ENCODE measurements around the gene SREBF2.
A peak's percentile ranks its signal among the peaks of the same experiment; 100 is the strongest.

Gene SREBF2

DNA sequence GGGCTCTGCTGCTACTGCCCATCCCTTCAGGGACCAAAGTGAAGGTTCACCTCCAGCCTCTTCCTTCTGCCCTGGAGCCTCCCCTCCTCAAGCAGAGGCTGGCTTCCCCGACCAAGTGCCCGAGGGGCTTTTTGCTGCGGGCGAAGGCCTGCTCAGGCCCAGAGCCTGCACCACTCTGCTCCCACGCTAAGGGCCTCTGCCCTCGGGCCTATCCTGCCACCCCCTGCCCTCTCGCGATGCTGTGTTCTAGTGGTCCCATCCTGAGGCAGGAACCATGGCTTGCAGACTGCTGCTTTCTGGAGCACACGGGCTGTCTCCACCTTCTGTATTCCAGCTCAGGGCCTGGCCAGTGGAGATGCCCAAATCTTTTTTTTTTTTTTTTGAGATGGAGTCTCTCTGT is 102.6 kb downstream of the SREBF2 start:
- Histone ChIP-seq H3K9me3 (ENCODE audit: low read depth, low read length) (no peaks in the 10 kb centered on the region), H3K36me3 (ENCODE audit: insufficient read depth, low read length) (peaks cover 13% of the 10 kb centered on the region), H3K27ac (no peak overlapping the region), H3K9ac (ENCODE audit: insufficient read length) (no peak overlapping the region), H3K4me3 (no peak overlapping the region)
- no peak for DNase-seq (ENCODE audit: low read depth, low spot score)
- TF ChIP-seq POLR2AphosphoS5 (IDR thresholded peaks at IDR 0.05; ENCODE audit: borderline replicate concordance, low read depth, low read length) (no peak), FOXP2 (optimal IDR thresholded peaks at IDR 0.05; ENCODE audit: control extremely low read depth, extremely low read length, insufficient read depth) (no peak)

DNA sequence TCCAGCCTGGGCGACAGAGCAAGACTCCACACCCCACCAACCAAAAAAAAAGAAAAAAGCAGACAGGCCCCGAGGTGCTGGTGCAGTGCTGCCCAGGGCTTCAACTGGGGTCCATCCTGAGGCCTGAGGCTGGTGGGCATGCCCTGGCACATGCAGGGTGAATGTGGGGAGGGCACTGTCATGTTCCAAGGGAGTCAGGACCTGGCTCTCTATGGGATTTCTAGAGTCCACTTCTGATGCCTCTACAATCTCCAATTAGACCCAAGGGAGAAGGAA is 103.9 kb downstream of the SREBF2 start:
- H3K27ac ChIP-seq, result no peak overlapping the region
- no peak for DNase-seq (ENCODE audit: low read depth, low spot score)
- no peaks in the 10 kb centered on the region for H3K9me3 ChIP-seq (ENCODE audit: low read depth, low read length)
- H3K9ac ChIP-seq (ENCODE audit: insufficient read length), result no peak overlapping the region
- peaks cover 26% of the 10 kb centered on the region for H3K36me3 ChIP-seq (ENCODE audit: insufficient read depth, low read length)
- no peak overlapping the region for H3K4me3 ChIP-seq
- TF ChIP-seq POLR2AphosphoS5 (IDR thresholded peaks at IDR 0.05; ENCODE audit: borderline replicate concordance, low read depth, low read length), result no peak
- TF ChIP-seq FOXP2 (optimal IDR thresholded peaks at IDR 0.05; ENCODE audit: control extremely low read depth, extremely low read length, insufficient read depth), result no peak
- TF ChIP-seq EZH2 (IDR thresholded peaks at IDR 0.05), result no peak

DNA sequence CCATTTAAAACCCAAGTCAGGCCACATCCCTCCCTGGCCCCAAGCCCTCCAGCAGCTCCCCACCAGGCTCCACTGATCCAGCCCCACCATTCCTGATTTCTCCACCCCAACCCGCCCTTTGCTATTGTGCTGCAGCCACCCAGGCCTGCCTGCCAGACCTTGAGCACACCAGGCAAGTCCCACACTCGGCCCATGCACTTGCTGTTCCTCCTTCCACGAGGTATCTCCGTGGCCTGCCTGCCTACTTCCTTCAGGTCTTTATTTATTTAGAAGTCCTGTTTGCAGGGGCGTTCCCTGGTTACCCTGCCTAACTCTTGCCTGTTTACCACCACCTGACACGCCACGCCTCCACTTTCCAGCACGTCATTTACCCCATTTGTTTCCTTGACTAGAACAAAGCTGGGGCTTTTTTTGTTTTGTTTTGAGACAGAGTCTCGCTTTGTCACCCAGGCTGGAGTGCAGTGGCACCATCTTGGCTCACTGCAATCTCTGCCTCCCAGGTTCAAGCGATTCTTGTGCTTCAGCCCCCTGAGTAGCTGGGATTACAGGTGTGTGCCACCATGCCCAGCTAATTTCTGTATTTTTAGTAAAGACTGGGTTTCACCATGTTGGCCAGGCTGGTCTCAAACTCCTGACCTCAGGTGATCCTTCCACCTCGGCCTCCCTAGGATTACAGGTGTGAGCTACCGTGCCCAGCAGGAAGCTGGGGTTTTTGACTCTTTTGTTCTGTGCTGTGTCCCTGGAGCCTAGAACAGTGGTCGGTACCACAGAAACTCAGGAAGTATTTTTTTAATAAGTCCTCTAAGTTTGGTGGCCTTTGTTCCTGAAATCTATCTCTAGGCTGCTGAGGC is 107.3 kb downstream of the SREBF2 start:
- Histone ChIP-seq H3K4me3 (no peak overlapping the region), H3K27ac (no peak overlapping the region; the same call in 1 of the 2 replicates), H3K9me3 (ENCODE audit: low read depth, low read length) (no peaks in the 10 kb centered on the region), H3K9ac (ENCODE audit: insufficient read length) (no peak overlapping the region), H3K36me3 (ENCODE audit: insufficient read depth, low read length) (peaks cover 55% of the 10 kb centered on the region)
- TF ChIP-seq POLR2AphosphoS5 (IDR thresholded peaks at IDR 0.05; ENCODE audit: borderline replicate concordance, low read depth, low read length) (no peak), EZH2 (IDR thresholded peaks at IDR 0.05) (no peak), FOXP2 (optimal IDR thresholded peaks at IDR 0.05; ENCODE audit: control extremely low read depth, extremely low read length, insufficient read depth) (no peak)
- DNase-seq (ENCODE audit: low read depth, low spot score), result no peak

DNA sequence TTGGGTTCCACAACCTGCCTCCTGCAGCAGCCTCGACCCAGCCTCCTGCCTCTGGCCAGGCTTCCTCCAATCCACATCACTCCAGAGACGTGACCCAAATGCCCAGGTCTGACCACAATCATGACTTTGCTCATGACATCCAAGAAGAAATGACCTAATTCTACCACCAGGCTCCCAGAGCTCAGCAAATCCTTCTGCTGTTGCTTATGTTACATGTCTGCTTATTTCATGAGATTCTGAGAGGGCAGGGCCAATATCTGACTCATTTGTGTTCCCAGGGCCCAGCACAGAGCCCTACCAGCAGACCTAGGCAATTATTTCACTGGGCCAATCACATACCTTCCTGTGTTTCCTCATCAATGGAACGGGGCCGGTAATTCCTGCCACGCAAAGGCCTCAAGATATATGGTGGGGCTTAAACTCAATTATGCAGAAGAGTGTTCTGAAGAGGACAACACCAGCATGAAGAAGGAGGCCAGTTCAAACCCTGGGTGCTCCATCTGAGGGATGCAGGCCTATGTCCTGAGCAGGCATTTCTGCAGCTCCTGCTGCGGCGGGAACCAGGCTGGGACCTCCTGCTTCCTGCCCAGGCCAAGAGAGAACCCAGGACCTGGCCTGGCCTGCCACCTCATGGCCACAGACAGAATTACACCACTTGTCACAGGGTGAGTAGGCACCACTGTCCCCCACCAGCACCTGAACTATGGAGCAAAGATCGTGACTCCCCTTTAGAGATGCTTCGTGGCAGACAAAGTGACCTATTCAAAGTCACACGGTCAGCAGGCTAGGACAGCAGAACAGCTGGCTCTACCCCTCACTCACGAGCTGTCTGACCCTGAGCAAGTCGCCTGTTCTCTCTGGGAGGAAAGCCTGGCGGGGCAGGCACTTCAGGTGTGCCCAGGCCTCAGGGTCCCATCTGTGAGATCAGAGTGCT is 108.2 kb downstream of the SREBF2 start:
- no peak for TF ChIP-seq FOXP2 (optimal IDR thresholded peaks at IDR 0.05; ENCODE audit: control extremely low read depth, extremely low read length, insufficient read depth)
- TF ChIP-seq EZH2 (IDR thresholded peaks at IDR 0.05), result no peak
- TF ChIP-seq POLR2AphosphoS5 (IDR thresholded peaks at IDR 0.05; ENCODE audit: borderline replicate concordance, low read depth, low read length), result no peak
- DNase-seq (ENCODE audit: low read depth, low spot score), result no peak
- H3K36me3 ChIP-seq (ENCODE audit: insufficient read depth, low read length), result peaks cover 55% of the 10 kb centered on the region
- no peak overlapping the region for H3K27ac ChIP-seq
- no peaks in the 10 kb centered on the region for H3K9me3 ChIP-seq (ENCODE audit: low read depth, low read length)
- H3K9ac ChIP-seq (ENCODE audit: insufficient read length), result no peak overlapping the region
- H3K4me3 ChIP-seq, result no peak overlapping the region

DNA sequence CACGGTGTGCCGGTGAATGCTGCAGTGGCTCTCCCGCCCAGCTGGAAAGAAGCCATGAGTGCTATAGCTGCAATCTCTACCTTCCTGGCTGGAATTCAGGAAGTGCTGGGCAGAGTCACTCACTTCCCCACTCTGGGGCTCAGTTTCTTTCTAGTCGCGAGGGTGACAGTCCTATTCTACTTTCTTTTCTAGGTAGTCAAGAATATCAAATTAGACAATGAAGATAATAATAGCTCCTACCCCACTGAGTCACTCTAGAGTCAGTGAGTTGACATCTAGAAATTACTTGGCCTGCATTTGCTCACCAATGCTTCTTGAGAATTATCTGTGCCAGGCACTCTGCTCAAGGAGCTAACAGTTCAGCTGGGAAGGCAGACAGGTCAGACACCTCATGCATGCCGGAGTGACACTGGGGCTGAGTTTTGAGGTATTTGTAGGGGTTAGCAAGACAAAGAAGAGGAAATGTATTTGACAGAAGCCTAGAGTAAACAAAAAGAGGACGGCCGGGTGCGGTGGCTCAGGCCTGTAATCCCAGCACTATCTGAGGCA is 110.8 kb downstream of the SREBF2 start:
- Histone ChIP-seq H3K9ac (ENCODE audit: insufficient read length) (no peak overlapping the region), H3K36me3 (ENCODE audit: insufficient read depth, low read length) (peaks cover 51% of the 10 kb centered on the region), H3K4me3 (no peak overlapping the region), H3K27ac (no peak overlapping the region), H3K9me3 (ENCODE audit: low read depth, low read length) (no peaks in the 10 kb centered on the region)
- DNase-seq (ENCODE audit: low read depth, low spot score), result no peak
- TF ChIP-seq EZH2 (IDR thresholded peaks at IDR 0.05) (no peak), POLR2AphosphoS5 (IDR thresholded peaks at IDR 0.05; ENCODE audit: borderline replicate concordance, low read depth, low read length) (no peak), FOXP2 (optimal IDR thresholded peaks at IDR 0.05; ENCODE audit: control extremely low read depth, extremely low read length, insufficient read depth) (no peak)

DNA sequence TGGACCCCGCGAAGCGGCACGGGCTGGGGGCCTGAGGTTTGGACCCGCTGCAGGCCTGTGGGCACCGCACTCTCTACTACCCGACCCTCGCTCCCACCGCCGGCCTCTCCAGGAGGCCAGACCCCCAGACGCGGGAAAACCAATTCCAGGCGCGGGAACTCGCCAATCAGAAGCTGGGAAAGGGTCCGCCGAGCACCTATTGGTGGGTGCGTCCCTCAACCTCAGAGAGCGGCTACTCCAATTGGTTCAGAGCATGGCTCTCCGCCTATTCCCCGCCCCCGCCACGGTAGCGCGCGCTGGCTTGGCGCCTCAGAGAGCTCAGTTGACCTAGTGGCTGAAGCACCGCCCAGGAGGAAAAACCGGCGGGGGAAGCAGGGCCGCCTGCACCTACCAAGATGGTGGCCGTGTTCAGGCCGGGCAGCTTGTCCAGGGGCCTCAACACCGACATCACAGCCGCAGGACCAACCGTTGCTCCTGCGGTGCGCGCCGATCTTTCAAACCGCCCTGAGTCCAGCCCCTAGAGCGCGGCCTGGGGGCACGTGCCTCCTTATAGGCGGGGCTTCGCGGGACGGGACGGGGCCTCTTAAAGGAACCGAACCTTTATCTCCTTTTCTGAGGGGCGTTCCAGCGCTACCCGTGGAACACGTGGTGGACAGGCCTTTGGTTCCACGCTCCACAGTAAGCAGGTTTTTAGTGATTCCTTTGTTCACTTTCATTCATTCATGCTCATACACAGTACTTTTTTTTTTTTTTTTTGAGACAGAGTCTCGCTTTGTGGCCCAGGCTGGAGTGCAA is 113.9 kb downstream of the SREBF2 start, which contains the start of gene CENPM:
Gene CENPM, minus strand, starts transcription at position 524 of the 795 bp plus-strand sequence. Its CDS starts 76 bp downstream, at position 448.
- peak within 1 kb of the TSS; percentile 78 for H3K27ac ChIP-seq
- peak within 1 kb of the TSS; percentile 92 for H3K4me3 ChIP-seq
- peak; percentile 68 for DNase-seq (ENCODE audit: low read depth, low spot score)

DNA sequence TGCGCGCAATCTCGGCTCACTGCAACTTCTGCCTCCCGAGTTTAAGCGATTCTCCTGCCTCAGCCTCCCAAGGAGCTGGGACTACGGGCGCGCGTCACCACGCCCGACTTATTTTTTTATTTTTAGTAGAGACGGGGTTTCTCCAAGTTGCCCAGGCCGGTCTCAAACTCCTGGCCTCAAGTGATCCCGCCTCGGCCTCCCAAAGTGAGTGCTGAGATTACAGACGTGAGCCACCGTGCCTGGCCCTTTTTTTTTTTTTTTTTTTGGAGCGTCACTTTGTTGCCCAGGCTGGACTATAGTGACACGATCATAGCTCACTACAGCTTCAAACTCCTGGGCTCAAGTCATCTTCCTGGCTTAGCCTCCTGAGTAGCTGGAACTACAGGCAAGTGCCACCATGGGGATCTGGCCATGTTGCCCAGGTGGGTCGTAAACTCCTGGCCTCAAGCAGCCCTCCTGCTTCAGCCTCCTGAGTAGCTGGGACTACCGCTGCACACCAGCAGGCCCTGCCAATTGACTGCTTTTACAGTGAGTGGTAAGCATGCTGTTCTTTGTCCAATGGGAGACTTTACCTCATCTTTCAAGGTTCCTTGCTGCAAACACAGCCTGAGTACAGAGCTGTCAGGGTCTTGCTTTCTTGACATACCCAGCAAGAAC is 114.6 kb downstream of the SREBF2 start:
- no peak for DNase-seq (ENCODE audit: low read depth, low spot score)
- Histone ChIP-seq H3K9ac (ENCODE audit: insufficient read length) (peak overlapping the region; percentile 90), H3K36me3 (ENCODE audit: insufficient read depth, low read length) (peaks cover 25% of the 10 kb centered on the region), H3K27ac (peak overlapping the region; percentile 78; the same call in 1 of the 2 replicates), H3K9me3 (ENCODE audit: low read depth, low read length) (no peaks in the 10 kb centered on the region), H3K4me3 (peak overlapping the region; percentile 92)
- no peak for TF ChIP-seq EZH2 (IDR thresholded peaks at IDR 0.05)
- TF ChIP-seq FOXP2 (optimal IDR thresholded peaks at IDR 0.05; ENCODE audit: control extremely low read depth, extremely low read length, insufficient read depth), result no peak
- TF ChIP-seq POLR2AphosphoS5 (IDR thresholded peaks at IDR 0.05; ENCODE audit: borderline replicate concordance, low read depth, low read length), result no peak

More for the DNA sequence above, 113.9 kb downstream of the SREBF2 start, which contains the start of gene CENPM:
- peak within 1 kb of the TSS; percentile 90 for H3K9ac ChIP-seq (ENCODE audit: insufficient read length)
- H3K9me3 ChIP-seq (ENCODE audit: low read depth, low read length), result no peaks in the 10 kb centered on the region
- peaks cover 30% of the 10 kb centered on the region for H3K36me3 ChIP-seq (ENCODE audit: insufficient read depth, low read length)
- TF ChIP-seq FOXP2 (optimal IDR thresholded peaks at IDR 0.05; ENCODE audit: control extremely low read depth, extremely low read length, insufficient read depth) (no peak), POLR2AphosphoS5 (IDR thresholded peaks at IDR 0.05; ENCODE audit: borderline replicate concordance, low read depth, low read length) (peak; percentile 75)

Measured in SK-N-MC (cell line).